ENCODE measurements around the gene CRACDL. TPM values are rescaled to one million over a fixed set of nuclear protein-coding genes. Genes with fewer than 3 reads are reported as not detected.
"Not testable (repeated sequence)": the region's sequence is repeated elsewhere in the genome, so short reads cannot be mapped to it uniquely, and the experiment has no call there.

The CRACDL gene
- total and polyA plus RNA-seq, 2 donors, result 2.4 to 6.2 TPM

GRCh38 chr2:98880266-98881152, 55.5 kb downstream of the CRACDL start:
- WGBS, result 82% methylated on average over 20 of the region's 20 CpGs

GRCh38 chr2:98877658-98878057, 58.4 kb downstream of the CRACDL start:
- not testable (repeated sequence) for H3K27ac ChIP-seq (ENCODE audit: low read depth); H3K36me3 ChIP-seq (ENCODE audit: insufficient read depth); H3K4me3 ChIP-seq (ENCODE audit: low read depth, low read length); H3K4me1 ChIP-seq (ENCODE audit: insufficient read depth); DNase-seq (ENCODE audit: extremely low spot score)
- 91% methylated on average over 5 of the region's 5 CpGs for WGBS

More at GRCh38 chr2:98880266-98881152, 55.5 kb downstream of the CRACDL start:
- no peaks in the 10 kb centered on the region for H3K36me3 ChIP-seq (ENCODE audit: insufficient read depth)
- no peak overlapping the region for H3K27ac ChIP-seq (ENCODE audit: low read depth)
- H3K4me1 ChIP-seq (ENCODE audit: insufficient read depth), result no peaks in the 10 kb centered on the region
- no peak for DNase-seq (ENCODE audit: extremely low spot score)
- H3K4me3 ChIP-seq (ENCODE audit: low read depth, low read length), result no peak overlapping the region

- 70% methylated on average over 3 of the region's 3 CpGs for WGBS
- Histone ChIP-seq H3K36me3 (ENCODE audit: insufficient read depth) (no peaks in the 10 kb centered on the region), H3K4me1 (ENCODE audit: insufficient read depth) (no peaks in the 10 kb centered on the region), H3K27ac (ENCODE audit: low read depth) (no peak overlapping the region), H3K4me3 (ENCODE audit: low read depth, low read length) (no peak overlapping the region)
- no peak for DNase-seq (ENCODE audit: extremely low spot score)
These were observed 59.3 kb downstream of the CRACDL start for GRCh38 chr2:98876741-98877140.

- H3K27ac ChIP-seq (ENCODE audit: low read depth), result no peak overlapping the region
- H3K4me1 ChIP-seq (ENCODE audit: insufficient read depth), result no peaks in the 10 kb centered on the region
- WGBS, result 81% methylated on average over 4 of the region's 4 CpGs
- H3K36me3 ChIP-seq (ENCODE audit: insufficient read depth), result no peaks in the 10 kb centered on the region
- DNase-seq (ENCODE audit: extremely low spot score), result no peak
- H3K4me3 ChIP-seq (ENCODE audit: low read depth, low read length), result no peak overlapping the region
These were observed 60.3 kb downstream of the CRACDL start for GRCh38 chr2:98875746-98876145.

DNA sequence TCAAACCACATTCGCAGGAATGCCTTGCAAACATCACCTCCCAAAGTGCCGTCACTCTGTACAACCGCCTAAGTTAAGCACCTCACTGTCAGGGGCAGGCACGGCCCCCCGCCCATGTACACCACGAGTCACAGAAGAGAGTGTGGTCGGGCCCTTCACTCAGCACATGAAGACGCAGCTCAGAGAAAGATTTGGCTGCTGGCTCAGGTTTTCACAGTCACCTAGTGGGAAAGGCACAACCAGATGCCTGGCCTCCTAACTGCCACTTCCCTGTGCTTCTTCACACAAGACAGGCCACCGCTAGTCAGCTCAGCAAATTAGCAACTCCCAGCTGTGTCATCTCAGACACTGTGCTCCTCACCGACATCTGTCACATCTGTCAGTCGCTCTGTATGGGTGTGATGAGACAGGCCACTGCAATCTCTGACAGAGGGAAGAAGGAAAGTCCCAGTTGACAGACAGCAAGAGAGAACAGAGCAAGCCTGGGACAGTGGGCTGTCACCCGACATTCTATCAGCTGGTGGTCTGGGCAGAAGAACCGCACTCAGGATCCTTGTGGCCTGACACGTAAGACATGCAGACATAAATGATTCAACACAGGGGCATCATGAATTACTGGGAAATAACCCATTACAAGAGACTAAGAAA, 60.8 kb downstream of the CRACDL start:
- H3K4me3 ChIP-seq (ENCODE audit: low read depth, low read length), result no peak overlapping the region
- H3K36me3 ChIP-seq (ENCODE audit: insufficient read depth), result no peaks in the 10 kb centered on the region
- no peak overlapping the region for H3K27ac ChIP-seq (ENCODE audit: low read depth)
- WGBS, result 76% methylated on average over 14 of the region's 14 CpGs
- H3K4me1 ChIP-seq (ENCODE audit: insufficient read depth), result no peaks in the 10 kb centered on the region
- no peak for DNase-seq (ENCODE audit: extremely low spot score)

DNA sequence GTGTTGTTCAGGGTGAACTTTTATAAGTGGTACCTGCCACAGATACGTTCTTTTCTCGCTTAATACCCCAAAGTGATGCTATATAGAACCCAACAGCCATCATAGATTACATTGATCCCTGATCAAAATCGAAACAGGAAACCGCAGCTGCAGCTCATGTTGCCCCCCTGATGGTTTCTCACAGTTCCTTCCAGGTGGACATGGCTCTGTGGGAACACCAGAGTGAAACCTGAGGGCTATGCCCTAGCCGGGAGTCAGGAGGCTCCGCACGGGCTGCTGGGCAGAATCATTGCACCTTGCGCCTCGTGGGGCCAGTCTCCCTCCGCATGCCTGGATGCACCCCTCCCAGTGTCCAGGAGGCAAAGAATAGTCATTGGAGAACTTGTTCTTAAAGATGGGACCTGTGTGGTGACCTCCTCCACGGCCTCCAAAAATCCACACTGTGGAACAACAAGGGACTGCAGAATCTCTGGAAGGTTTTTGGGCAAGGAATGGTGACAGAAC, 61.8 kb downstream of the CRACDL start:
- H3K27ac ChIP-seq (ENCODE audit: low read depth), result no peak overlapping the region
- WGBS, result 92% methylated on average over 11 of the region's 11 CpGs
- DNase-seq (ENCODE audit: extremely low spot score), result no peak
- H3K36me3 ChIP-seq (ENCODE audit: insufficient read depth), result no peaks in the 10 kb centered on the region
- no peak overlapping the region for H3K4me3 ChIP-seq (ENCODE audit: low read depth, low read length)
- H3K4me1 ChIP-seq (ENCODE audit: insufficient read depth), result no peaks in the 10 kb centered on the region

- WGBS, result 86% methylated on average over 10 of the region's 10 CpGs
- Histone ChIP-seq H3K27ac (ENCODE audit: low read depth) (no peak overlapping the region), H3K36me3 (ENCODE audit: insufficient read depth) (no peaks in the 10 kb centered on the region), H3K4me3 (ENCODE audit: low read depth, low read length) (no peak overlapping the region), H3K4me1 (ENCODE audit: insufficient read depth) (no peaks in the 10 kb centered on the region)
- DNase-seq (ENCODE audit: extremely low spot score), result no peak
These were observed 63.5 kb downstream of the CRACDL start for GRCh38 chr2:98872526-98872925.

GRCh38 chr2:98871506-98871905, 64.5 kb downstream of the CRACDL start:
- DNase-seq (ENCODE audit: extremely low spot score), result no peak
- no peak overlapping the region for H3K27ac ChIP-seq (ENCODE audit: low read depth)
- 96% methylated on average over 2 of the region's 2 CpGs for WGBS
- H3K36me3 ChIP-seq (ENCODE audit: insufficient read depth), result no peaks in the 10 kb centered on the region
- no peaks in the 10 kb centered on the region for H3K4me1 ChIP-seq (ENCODE audit: insufficient read depth)
- no peak overlapping the region for H3K4me3 ChIP-seq (ENCODE audit: low read depth, low read length)

DNA sequence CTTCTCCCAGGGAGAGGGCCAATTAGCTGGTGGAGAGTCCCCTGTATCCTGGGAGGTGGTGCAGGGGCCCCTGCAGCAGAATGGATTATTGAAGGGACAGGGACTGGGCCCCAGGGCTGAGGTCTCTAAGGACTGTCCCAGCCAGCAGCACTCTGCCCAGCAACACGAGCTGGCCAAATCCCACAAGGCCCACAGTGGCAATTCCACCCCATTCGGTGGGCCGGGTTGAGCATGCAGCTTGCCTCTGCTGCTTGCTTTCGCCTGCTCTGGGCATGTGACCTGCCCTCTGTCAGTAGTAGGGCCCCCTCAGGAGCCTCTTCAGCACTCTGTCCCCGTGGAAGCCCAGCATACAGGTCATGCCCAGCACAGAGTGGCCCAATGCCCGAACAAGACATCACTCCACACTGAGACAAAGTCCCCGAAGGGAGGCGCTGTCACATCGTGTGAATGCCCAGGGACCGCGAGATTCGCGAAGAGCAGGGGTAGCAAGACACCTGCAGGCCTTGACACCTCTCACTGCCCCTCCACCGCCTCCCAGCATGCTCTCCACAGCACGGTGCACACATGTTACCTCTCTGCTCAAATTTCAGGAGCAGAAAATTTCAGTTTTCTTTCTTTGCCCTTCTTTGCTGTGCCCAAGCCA, 65.4 kb downstream of the CRACDL start:
- no peak for DNase-seq (ENCODE audit: extremely low spot score)
- Histone ChIP-seq H3K4me3 (ENCODE audit: low read depth, low read length) (no peak overlapping the region), H3K27ac (ENCODE audit: low read depth) (no peak overlapping the region), H3K4me1 (ENCODE audit: insufficient read depth) (no peaks in the 10 kb centered on the region), H3K36me3 (ENCODE audit: insufficient read depth) (no peaks in the 10 kb centered on the region)
- 84% methylated on average over 15 of the region's 15 CpGs for WGBS

DNA sequence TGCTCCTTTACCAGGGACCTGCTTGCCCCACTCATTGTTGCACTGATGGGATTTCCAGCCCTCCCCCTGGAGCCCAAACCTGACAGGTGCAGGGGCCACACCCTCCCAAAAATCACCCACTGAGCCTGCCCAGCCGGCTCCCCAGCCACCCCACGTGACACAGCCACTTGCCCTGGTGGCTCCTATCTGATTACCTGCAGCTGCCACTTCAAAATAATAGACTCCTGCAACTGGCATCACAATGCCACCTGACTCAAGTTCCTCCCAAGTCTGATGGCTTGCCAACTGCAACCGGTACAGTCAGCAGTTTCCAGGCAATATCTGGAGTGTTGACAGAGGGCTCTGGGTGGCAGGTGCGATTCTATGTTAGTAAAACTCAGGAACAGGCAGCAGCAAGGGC, 66.2 kb downstream of the CRACDL start:
- 55% methylated on average over 4 of the region's 4 CpGs for WGBS
- Histone ChIP-seq H3K27ac (ENCODE audit: low read depth) (no peak overlapping the region), H3K4me1 (ENCODE audit: insufficient read depth) (no peaks in the 10 kb centered on the region), H3K36me3 (ENCODE audit: insufficient read depth) (no peaks in the 10 kb centered on the region), H3K4me3 (ENCODE audit: low read depth, low read length) (no peak overlapping the region)
- DNase-seq (ENCODE audit: extremely low spot score), result peak; percentile 14

GRCh38 chr2:98869272-98869641, 66.8 kb downstream of the CRACDL start:
- 76% methylated on average over 10 of the region's 10 CpGs for WGBS
- DNase-seq (ENCODE audit: extremely low spot score), result peak; percentile 55
- Histone ChIP-seq H3K4me1 (ENCODE audit: insufficient read depth) (no peaks in the 10 kb centered on the region), H3K4me3 (ENCODE audit: low read depth, low read length) (no peak overlapping the region), H3K36me3 (ENCODE audit: insufficient read depth) (no peaks in the 10 kb centered on the region), H3K27ac (ENCODE audit: low read depth) (peak overlapping the region; percentile 51)

- H3K4me1 ChIP-seq (ENCODE audit: insufficient read depth), result no peaks in the 10 kb centered on the region
These were observed 67.3 kb downstream of the CRACDL start for GRCh38 chr2:98868548-98869271.

More at GRCh38 chr2:98868548-98869271, 67.3 kb downstream of the CRACDL start:
- H3K4me3 ChIP-seq (ENCODE audit: low read depth, low read length), result no peak overlapping the region
- no peak for DNase-seq (ENCODE audit: extremely low spot score)
- H3K27ac ChIP-seq (ENCODE audit: low read depth), result no peak overlapping the region
- WGBS, result 83% methylated on average over 10 of the region's 10 CpGs
- H3K36me3 ChIP-seq (ENCODE audit: insufficient read depth), result no peaks in the 10 kb centered on the region

All from urinary bladder (tissue), 4 donors.